H1 (cell line): Measurements from ENCODE around the gene MIOX. TPM values are rescaled to one million over a fixed set of nuclear protein-coding genes. Genes with fewer than 3 reads are reported as not detected.
A peak's percentile ranks its signal among the peaks of the same experiment; 100 is the strongest.

Source experiments
- CTCF ChIA-PET: fragments of 300-600 bp; sonication (Branson Sonifier 250); formaldehyde crosslinking; loops from one replicate; lab custom pipeline; 2021; ENCODE audit not compliant: partially characterized antibody; lab: Charles Lee
- POLR2A ChIA-PET: fragments of 300-600 bp; sonication (Branson Sonifier 250); formaldehyde crosslinking; loops from one replicate; lab custom pipeline; 2021; ENCODE audit warnings: inconsistent platforms; ENCODE audit not compliant: partially characterized antibody; lab: Charles Lee
- DNase-seq, 2 experiments: peaks; one replicate each; pipeline versions ENCODE4 v3.0.0 to v3.0.0-alpha.2; 2010 to 2022; ENCODE audit warnings: low spot score in 2 of 2, low read depth in 1 of 2, mixed read lengths in 1 of 2
- FAIRE-seq: peaks from 2 replicates; lab custom pipeline; 2011; peaks lifted over from hg19 to GRCh38; lab: Jason Lieb, UNC
- H2AFZ ChIP-seq: 2 replicates; pipeline ENCODE4 v1.8.1; 2012; ENCODE audit warnings: low read length, inconsistent platforms
- H2AK5ac ChIP-seq: 2 replicates; pipeline ENCODE4 v1.6.1; 2013; ENCODE audit warnings: low read depth, low read length
- H2BK120ac ChIP-seq: replicated peaks from 2 replicates; pipeline ENCODE3; 2013; ENCODE audit warnings: low read depth, low read length, inconsistent platforms
- H2BK12ac ChIP-seq: 2 replicates; pipeline ENCODE4 v1.6.1; 2013; ENCODE audit warnings: low read depth, low read length
- H2BK15ac ChIP-seq: 2 replicates; pipeline ENCODE4 v1.6.1; 2013; ENCODE audit warnings: low read length
- H2BK20ac ChIP-seq: 2 replicates; pipeline ENCODE4 v1.6.1; 2013; ENCODE audit warnings: low read length
- H2BK5ac ChIP-seq: 2 replicates; pipeline ENCODE4 v1.6.1; 2013; ENCODE audit warnings: low read depth, low read length
- H3K14ac ChIP-seq: 2 replicates; pipeline ENCODE4 v1.6.1; 2013; ENCODE audit warnings: inconsistent platforms; ENCODE audit not compliant: insufficient read length
- H3K18ac ChIP-seq: 2 replicates; pipeline ENCODE4 v1.6.1; 2013; ENCODE audit warnings: low read length; ENCODE audit errors: extremely low read depth
- H3K23ac ChIP-seq: 2 replicates; pipeline ENCODE4 v1.6.1; 2013; ENCODE audit warnings: inconsistent platforms; ENCODE audit not compliant: insufficient read length
- H3K23me2 ChIP-seq: 2 replicates; pipeline ENCODE4 v1.6.1; 2013; ENCODE audit warnings: low read depth, low read length
- H3K27ac ChIP-seq: 2 replicates; pipeline ENCODE4 v1.6.1; 2011; ENCODE audit warnings: low read depth, low read length, inconsistent platforms
- H3K27me3 ChIP-seq, 4 experiments: replicated peaks in 1 of 4; 1 replicate in 1 of 4; 2 replicates in 3 of 4; pipeline versions ENCODE4 v1.6.1 to v1.8.1; 2011 to 2013; ENCODE audit warnings: low read length in 3 of 4, mild to moderate bottlenecking in 3 of 4, inconsistent platforms in 2 of 4, mixed read lengths in 2 of 4, moderate library complexity in 1 of 4; ENCODE audit not compliant: control insufficient read depth in 3 of 4, insufficient read depth in 3 of 4; ENCODE audit errors: extremely low read depth in 1 of 4
- H3K36me3 ChIP-seq, 4 experiments: 2 replicates each; pipeline versions ENCODE4 v1.6.1 to v1.8.1; 2011 to 2013; ENCODE audit warnings: mild to moderate bottlenecking in 4 of 4, low read length in 3 of 4, moderate library complexity in 2 of 4, control low read depth in 1 of 4, inconsistent platforms in 1 of 4; ENCODE audit not compliant: insufficient read depth in 4 of 4, control insufficient read depth in 2 of 4
- H3K4ac ChIP-seq: replicated peaks from 2 replicates; pipeline ENCODE3; 2013; ENCODE audit warnings: low read length, low read depth, mixed read lengths, inconsistent platforms; ENCODE audit not compliant: insufficient read length
- H3K4me1 ChIP-seq, 4 experiments: replicated peaks in 1 of 4; 1 replicate in 1 of 4; 2 replicates in 3 of 4; pipeline versions ENCODE4 v1.6.1 to v1.8.1; 2011 to 2013; ENCODE audit warnings: low read length in 3 of 4, inconsistent platforms in 2 of 4, mixed read lengths in 1 of 4; ENCODE audit not compliant: insufficient read depth in 4 of 4, control insufficient read depth in 3 of 4
- H3K4me2 ChIP-seq, 2 experiments: 2 replicates each; pipeline versions ENCODE4 v1.6.1 to v1.8.1; 2011 to 2013; ENCODE audit warnings: low read depth in 2 of 2, low read length in 2 of 2, control low read depth in 1 of 2, inconsistent platforms in 1 of 2, mild to moderate bottlenecking in 1 of 2; ENCODE audit not compliant: insufficient read depth in 1 of 2
- H3K4me3 ChIP-seq, 4 experiments: fragments of 200-600, 300-600 bp in 1 of 4; sonication (generic), shearing (Covaris generic), sonication (Bioruptor Twin) in 1 of 4; 2 replicates each; pipeline versions ENCODE4 v1.5.1 to v1.8.1; 2011 to 2016; ENCODE audit warnings: low read length in 4 of 4, low read depth in 3 of 4, control low read depth in 2 of 4, inconsistent platforms in 2 of 4, mild to moderate bottlenecking in 2 of 4, mixed read lengths in 1 of 4, moderate library complexity in 1 of 4; ENCODE audit not compliant: insufficient read depth in 2 of 4; ENCODE audit errors: extremely low read depth in 1 of 4
- H3K56ac ChIP-seq: replicated peaks from 2 replicates; pipeline ENCODE3; 2013; ENCODE audit warnings: low read depth, mild to moderate bottlenecking, mixed read lengths, low read length, inconsistent platforms; ENCODE audit not compliant: insufficient read length
- H3K79me1 ChIP-seq: 2 replicates; pipeline ENCODE4 v1.6.1; 2013; ENCODE audit warnings: low read depth, low read length, control low read depth
- H3K79me2 ChIP-seq, 2 experiments: 2 replicates each; pipeline versions ENCODE4 v1.6.1 to v1.8.1; 2012 to 2013; ENCODE audit warnings: low read length in 2 of 2, mild to moderate bottlenecking in 2 of 2, inconsistent platforms in 1 of 2; ENCODE audit not compliant: insufficient read depth in 2 of 2, control insufficient read depth in 1 of 2
- H3K9ac ChIP-seq, 4 experiments: replicated peaks in 1 of 4; 1 replicate in 1 of 4; 2 replicates in 3 of 4; pipeline versions ENCODE4 v1.6.1 to v1.8.1; 2011 to 2013; ENCODE audit warnings: low read depth in 3 of 4, low read length in 3 of 4, control low read depth in 2 of 4, mild to moderate bottlenecking in 2 of 4, moderate library complexity in 2 of 4, inconsistent platforms in 1 of 4; ENCODE audit errors: extremely low read depth in 1 of 4
- H3K9me3 ChIP-seq, 2 experiments: 2 replicates each; pipeline versions ENCODE4 v1.6.1 to v1.8.1; 2012 to 2013; ENCODE audit warnings: mild to moderate bottlenecking in 2 of 2, moderate library complexity in 2 of 2, control low read depth in 1 of 2, inconsistent platforms in 1 of 2, low read depth in 1 of 2, low read length in 1 of 2, mixed read lengths in 1 of 2; ENCODE audit not compliant: insufficient read depth in 2 of 2
- H4K20me1 ChIP-seq, 2 experiments: replicated peaks in 1 of 2; 2 replicates each; pipeline versions ENCODE3 to v1.8.1; 2011 to 2013; ENCODE audit warnings: inconsistent platforms in 2 of 2, low read length in 2 of 2, mild to moderate bottlenecking in 1 of 2; ENCODE audit not compliant: insufficient read depth in 2 of 2, control insufficient read depth in 1 of 2
- H4K5ac ChIP-seq: 2 replicates; pipeline ENCODE4 v1.6.1; 2013; ENCODE audit warnings: low read length, low read depth, mixed read lengths, inconsistent platforms; ENCODE audit not compliant: insufficient read length
- H4K8ac ChIP-seq: 2 replicates; pipeline ENCODE4 v1.8.0; 2013; ENCODE audit warnings: mild to moderate bottlenecking, moderate library complexity, low read length, inconsistent platforms; ENCODE audit not compliant: insufficient read depth; ENCODE audit errors: extremely low read depth
- H4K91ac ChIP-seq: replicated peaks from 2 replicates; pipeline ENCODE3; 2013; ENCODE audit warnings: low read length, mixed read lengths, inconsistent platforms; ENCODE audit not compliant: insufficient read length
- ATF3 ChIP-seq: IDR thresholded peaks from 2 replicates; pipeline ENCODE4 v1.6.1; 2011; ENCODE audit warnings: low read depth, mild to moderate bottlenecking, low read length; ENCODE audit not compliant: insufficient read depth
- KDM1A ChIP-seq: fragments of 200-600, 300-600 bp; sonication (generic); IDR thresholded peaks from 2 replicates; pipeline ENCODE4 v1.7.1; 2016; ENCODE audit warnings: mild to moderate bottlenecking, low read length, borderline replicate concordance
- SUZ12 ChIP-seq: fragments of 200-600 bp; sonication (generic); IDR thresholded peaks from 2 replicates; pipeline ENCODE4 v1.6.1; 2012; ENCODE audit warnings: mild to moderate bottlenecking, inconsistent platforms, low read length, moderate library complexity, mixed read lengths
- WGBS, 2 experiments: shearing (Covaris generic) in 1 of 2; methylation state at CpG; one replicate each; pipeline versions ENCODE4 v1.1.6 to v1.1.7; 2013 to 2015; ENCODE audit warnings: low lambda C conversion rate in 2 of 2, mixed read lengths in 2 of 2, inconsistent platforms in 1 of 2, low coverage in 1 of 2, missing lambda C conversion rate in 1 of 2; ENCODE audit not compliant: insufficient replicate concordance in 2 of 2, insufficient coverage in 1 of 2, insufficient read length in 1 of 2; ENCODE audit errors: extremely low coverage in 1 of 2, missing lambda C conversion rate in 1 of 2; 5-methylcytosine and 5-hydroxymethylcytosine counted together
- polyA plus RNA-seq, 7 experiments: library from polyadenylated mRNA; depleted of rRNA in 3 of 7; stranded (reverse) in 5 of 7; unstranded in 2 of 7; fragments of >200 nt in 5 of 7; fragments of 200-250 nt in 2 of 7; gene quantifications; 1 replicate in 5 of 7; 2 replicates in 1 of 7; 4 replicates in 1 of 7; pipeline versions ENCODE4 v1.2.1 to v1.2.3, GENCODE V29; 2011 to 2013; ENCODE audit warnings: missing spikeins in 2 of 7, mixed read lengths in 2 of 7
- total RNA-seq: library from RNA; stranded (reverse); fragmentation: NEBNext Ultra II Directional; extraction: Animal tissue kit (Norgen Biotek cat#: 25700); gene quantifications from 2 replicates; pipeline ENCODE4 v1.2.1, GENCODE V29; 2021

MIOX gene
- total and polyA plus RNA-seq, 2 of the 8 experiments (the other 6 are each of a cell fraction or from before 2014, with no cell fraction given) = 0.30 to 0.32 TPM

GRCh38 chr22:50483977-50484853, 2.4 kb upstream of the MIOX start:
- no peak overlapping the region for H3K14ac ChIP-seq
- H2BK12ac ChIP-seq = no peak overlapping the region; the same call in 1 of the 2 replicates
- FAIRE-seq = no peak
- H2BK20ac ChIP-seq = no peak overlapping the region
- peaks cover 0 to 3% of the 10 kb centered on the region in 2 experiments for H4K20me1 ChIP-seq
- no peak overlapping the region for H4K8ac ChIP-seq
- H3K36me3 ChIP-seq = 0 out of 8 replicates have a peak, but pooled peaks cover 0 to 2% (median 0%) of the 10 kb centered on the region in 4 experiments
- H3K18ac ChIP-seq = no peak overlapping the region; the same call in 1 of the 2 replicates
- H2BK5ac ChIP-seq = 0 out of 2 replicates have a peak overlapping the region, but pooled peaks have one; percentile 4
- no peaks in the 10 kb centered on the region for H3K9me3 ChIP-seq
- no peak for DNase-seq
- H3K79me2 ChIP-seq = no peaks in the 10 kb centered on the region
- H2BK15ac ChIP-seq = no peak overlapping the region
- H3K4me3 ChIP-seq = no peak overlapping the region
- no peak overlapping the region for H2AK5ac ChIP-seq
- H3K4me2 ChIP-seq = no peak overlapping the region
- peaks cover 4% of the 10 kb centered on the region; the same call in 1 of the 2 replicates for H3K23me2 ChIP-seq
- no peak overlapping the region for H4K5ac ChIP-seq
- peaks cover 0 to 5% (median 0%) of the 10 kb centered on the region in 4 experiments; a peak in 4 of 7 replicates for H3K4me1 ChIP-seq
- H2BK120ac ChIP-seq = no peak overlapping the region
- no peak overlapping the region for H3K56ac ChIP-seq
- no peak overlapping the region for H3K23ac ChIP-seq
- ChIA-PET POLR2A (interaction anchor here (0.6 to 4.8 kb wide), 14 partner anchors 8 to 55 kb away, joined by 3 to 21 read pairs (median 6); no protein-coding TSS in a partner anchor), CTCF (interaction anchor here (1.1 to 5.6 kb wide), 6 partner anchors 8 to 212 kb away, joined by 3 to 54 read pairs (median 3); no protein-coding TSS in a partner anchor)
- no peaks in the 10 kb centered on the region for H3K79me1 ChIP-seq
- no peak overlapping the region for H3K4ac ChIP-seq
- H3K27me3 ChIP-seq = peaks cover 1 to 17% (median 13%) of the 10 kb centered on the region in 4 experiments; a peak in 6 of 7 replicates
- WGBS, 2 experiments = 88% methylated on average over 27 of the region's 31 CpGs; no CpG with 5 or more reads in 1 of the 2 experiments
- H2AFZ ChIP-seq = no peak overlapping the region
- no peak overlapping the region for H3K27ac ChIP-seq
- no peak overlapping the region for H3K9ac ChIP-seq
- peak overlapping the region; percentile 41 for H4K91ac ChIP-seq
- no peak for TF ChIP-seq ATF3
- no peak for TF ChIP-seq SUZ12
- no peak for TF ChIP-seq KDM1A
